Osteoblast (primary cell): ENCODE results near the gene ATIC. TPM values are rescaled to one million over a fixed set of nuclear protein-coding genes. Genes with fewer than 3 reads are reported as not detected.

ENCODE experiments used
- DNase-seq: peaks from one replicate; pipeline ENCODE4 v3.0.0; 2011; ENCODE audit warnings: low spot score, mixed read lengths; ENCODE audit not compliant: insufficient read length; ENCODE audit errors: missing footprints
- H2AFZ ChIP-seq: 2 replicates; pipeline ENCODE4 v1.6.0; 2011; ENCODE audit warnings: mild to moderate bottlenecking, low read length
- H3K27ac ChIP-seq: 2 replicates; pipeline ENCODE4 v1.5.1; 2011; ENCODE audit warnings: mild to moderate bottlenecking, low read depth, low read length, moderate library complexity
- H3K27me3 ChIP-seq: 2 replicates; pipeline ENCODE4 v1.6.0; 2012; ENCODE audit warnings: mild to moderate bottlenecking, control low read depth, inconsistent platforms, low read length, moderate library complexity; ENCODE audit not compliant: insufficient read depth
- H3K36me3 ChIP-seq: 2 replicates; pipeline ENCODE4 v1.5.1; 2011; ENCODE audit warnings: mild to moderate bottlenecking, low read length, control low read depth, moderate library complexity; ENCODE audit not compliant: insufficient read depth
- H3K4me1 ChIP-seq: 2 replicates; pipeline ENCODE4 v1.5.1; 2011; ENCODE audit warnings: mild to moderate bottlenecking, low read length, control low read depth, moderate library complexity; ENCODE audit not compliant: insufficient read depth
- H3K4me2 ChIP-seq: 2 replicates; pipeline ENCODE4 v1.6.0; 2011; ENCODE audit warnings: mild to moderate bottlenecking, low read length; ENCODE audit not compliant: insufficient read depth
- H3K4me3 ChIP-seq: fragments of 200-600 bp; sonication (generic); 3 replicates; pipeline ENCODE4 v1.5.1; 2012; ENCODE audit warnings: mild to moderate bottlenecking, low read length, inconsistent platforms; ENCODE audit not compliant: insufficient read depth
- H3K79me2 ChIP-seq: 2 replicates; pipeline ENCODE4 v1.6.0; 2012; ENCODE audit warnings: mild to moderate bottlenecking, low read length, control low read depth, inconsistent platforms; ENCODE audit not compliant: insufficient read depth
- H3K9me3 ChIP-seq: 2 replicates; pipeline ENCODE4 v1.5.1; 2011; ENCODE audit warnings: low read depth, low read length, control low read depth
- H4K20me1 ChIP-seq: 2 replicates; pipeline ENCODE4 v1.6.0; 2012; ENCODE audit warnings: mild to moderate bottlenecking, low read length, control low read depth; ENCODE audit not compliant: insufficient read depth
- CTCF ChIP-seq: IDR thresholded peaks from 2 replicates; pipeline ENCODE4 v1.5.1; 2011; ENCODE audit warnings: mild to moderate bottlenecking, low read depth, low read length, moderate library complexity; ENCODE audit errors: extremely low read depth
- total RNA-seq: library from RNA; depleted of rRNA; stranded (reverse); fragments of >200 nt; gene quantifications from 2 replicates; pipeline ENCODE4 v1.2.3, GENCODE V29; 2012

ATIC gene
- total RNA-seq, 1 donor: 17.7 TPM

- Histone ChIP-seq H3K36me3 (peaks cover 100% of the 10 kb centered on the region), H3K27me3 (no peaks in the 10 kb centered on the region), H3K4me1 (peaks cover 24% of the 10 kb centered on the region), H4K20me1 (peaks cover 61% of the 10 kb centered on the region), H2AFZ (no peak overlapping the region), H3K27ac (peak overlapping the region; percentile 47), H3K9me3 (no peaks in the 10 kb centered on the region), H3K4me3 (no peak overlapping the region), H3K4me2 (no peak overlapping the region), H3K79me2 (peaks cover 4% of the 10 kb centered on the region)
- no peak for TF ChIP-seq CTCF
- no peak for DNase-seq
Observed at GRCh38 chr2:215377283-215377682, 65.4 kb downstream of the ATIC start.

- peaks cover 4% of the 10 kb centered on the region for H3K79me2 ChIP-seq
- H3K4me1 ChIP-seq: peaks cover 23% of the 10 kb centered on the region
- H3K27me3 ChIP-seq: no peaks in the 10 kb centered on the region
- H3K4me3 ChIP-seq: no peak overlapping the region
- no peak for DNase-seq
- no peak overlapping the region for H2AFZ ChIP-seq
- H3K27ac ChIP-seq: no peak overlapping the region
- TF ChIP-seq CTCF: no peak
- H4K20me1 ChIP-seq: peaks cover 62% of the 10 kb centered on the region
- no peak overlapping the region for H3K4me2 ChIP-seq
- H3K9me3 ChIP-seq: no peaks in the 10 kb centered on the region
- peaks cover 100% of the 10 kb centered on the region for H3K36me3 ChIP-seq
Observed at GRCh38 chr2:215378045-215378444, 66.2 kb downstream of the ATIC start.

GRCh38 chr2:215379039-215379438, 67.2 kb downstream of the ATIC start:
- Histone ChIP-seq H3K79me2 (peaks cover 6% of the 10 kb centered on the region), H3K9me3 (no peaks in the 10 kb centered on the region), H2AFZ (no peak overlapping the region), H3K27ac (peak overlapping the region; percentile 27), H3K4me2 (no peak overlapping the region), H3K4me3 (no peak overlapping the region), H3K4me1 (peaks cover 30% of the 10 kb centered on the region), H3K27me3 (no peaks in the 10 kb centered on the region), H4K20me1 (peaks cover 68% of the 10 kb centered on the region), H3K36me3 (peaks cover 100% of the 10 kb centered on the region)
- no peak for TF ChIP-seq CTCF
- no peak for DNase-seq

- no peak for DNase-seq
- H3K4me3 ChIP-seq: no peak overlapping the region
- peaks cover 6% of the 10 kb centered on the region for H3K79me2 ChIP-seq
- no peaks in the 10 kb centered on the region for H3K27me3 ChIP-seq
- H3K27ac ChIP-seq: peak overlapping the region; percentile 27
- peaks cover 100% of the 10 kb centered on the region for H3K36me3 ChIP-seq
- no peaks in the 10 kb centered on the region for H3K9me3 ChIP-seq
- no peak overlapping the region for H3K4me2 ChIP-seq
- peaks cover 67% of the 10 kb centered on the region for H4K20me1 ChIP-seq
- TF ChIP-seq CTCF: no peak
- H2AFZ ChIP-seq: no peak overlapping the region
- H3K4me1 ChIP-seq: peaks cover 28% of the 10 kb centered on the region
Observed at GRCh38 chr2:215379948-215380347, 68.1 kb downstream of the ATIC start.
